HG03432 (cell line): Measurements from ENCODE around the gene COMT.

Source experiments
- ATAC-seq: cut with Tn5 transposase; IDR thresholded peaks from one replicate; pipeline ENCODE4 v1.9.1; 2021; ENCODE audit warnings: mild to moderate bottlenecking, moderate library complexity; ENCODE audit not compliant: unreplicated experiment

COMT gene

DNA sequence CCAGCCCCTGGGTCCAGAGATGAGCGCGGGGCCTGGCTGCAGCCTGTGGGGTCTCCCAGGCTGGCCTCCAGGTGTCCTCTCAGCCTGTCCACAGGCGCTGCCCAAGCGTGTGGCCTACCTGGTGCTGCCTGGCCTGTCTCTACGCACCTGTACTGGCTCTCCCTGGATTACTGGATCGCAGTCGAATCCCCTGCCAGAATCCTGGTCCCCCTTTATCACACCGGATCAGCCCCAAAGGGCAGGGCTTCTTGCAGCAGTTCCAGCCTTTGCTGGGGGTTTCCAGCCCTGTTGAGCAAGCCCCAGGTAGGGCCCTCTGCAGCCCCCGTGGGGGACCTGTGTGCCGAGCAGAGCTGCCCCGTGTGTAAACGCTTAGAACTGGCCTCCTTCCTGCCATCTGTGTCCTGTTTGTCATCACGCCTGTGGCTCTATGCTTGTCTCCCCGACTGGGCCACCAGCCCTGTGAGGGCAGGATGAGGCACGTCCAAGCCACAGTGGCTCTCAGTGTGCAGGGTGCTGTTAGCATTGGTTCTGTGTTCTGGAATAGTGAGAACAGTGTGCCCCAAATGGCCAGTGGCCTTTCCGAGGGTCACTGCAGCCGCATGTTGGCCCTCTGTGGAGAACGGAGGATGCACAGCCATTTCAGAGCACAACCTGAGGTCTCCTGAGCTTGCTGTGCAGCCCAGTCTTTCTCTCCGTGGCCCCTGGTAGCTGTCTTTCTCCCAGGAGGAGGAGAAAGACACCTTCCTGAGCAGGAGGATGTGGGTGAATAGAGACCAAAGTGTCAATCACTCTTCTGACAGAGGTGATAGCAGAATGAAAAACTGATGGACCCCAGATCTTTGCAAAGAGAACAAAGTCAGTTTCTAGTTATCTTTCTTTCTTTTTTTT lies 13.9 kb downstream of the COMT start:
- ATAC-seq, result no peak

DNA sequence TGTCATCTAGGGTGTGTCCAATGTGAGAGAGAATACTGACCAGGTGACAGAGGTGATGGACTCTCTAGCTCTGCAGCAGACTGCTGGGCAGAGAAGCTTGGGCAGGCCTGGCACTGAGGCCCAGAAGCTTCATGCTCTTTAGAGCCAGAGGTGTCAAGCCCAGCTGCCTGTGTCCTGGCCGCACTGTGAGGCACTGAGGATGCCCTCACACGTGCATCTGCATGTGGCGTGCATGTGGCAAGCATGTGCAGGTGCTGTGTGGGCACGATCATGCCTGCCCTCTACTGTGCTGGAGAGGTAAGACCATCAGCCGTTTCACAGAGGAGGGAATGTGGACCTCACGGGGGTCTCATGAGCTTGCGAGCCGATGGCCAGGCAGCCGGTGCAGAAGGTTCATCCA lies 15.9 kb downstream of the COMT start:
- no peak for ATAC-seq

DNA sequence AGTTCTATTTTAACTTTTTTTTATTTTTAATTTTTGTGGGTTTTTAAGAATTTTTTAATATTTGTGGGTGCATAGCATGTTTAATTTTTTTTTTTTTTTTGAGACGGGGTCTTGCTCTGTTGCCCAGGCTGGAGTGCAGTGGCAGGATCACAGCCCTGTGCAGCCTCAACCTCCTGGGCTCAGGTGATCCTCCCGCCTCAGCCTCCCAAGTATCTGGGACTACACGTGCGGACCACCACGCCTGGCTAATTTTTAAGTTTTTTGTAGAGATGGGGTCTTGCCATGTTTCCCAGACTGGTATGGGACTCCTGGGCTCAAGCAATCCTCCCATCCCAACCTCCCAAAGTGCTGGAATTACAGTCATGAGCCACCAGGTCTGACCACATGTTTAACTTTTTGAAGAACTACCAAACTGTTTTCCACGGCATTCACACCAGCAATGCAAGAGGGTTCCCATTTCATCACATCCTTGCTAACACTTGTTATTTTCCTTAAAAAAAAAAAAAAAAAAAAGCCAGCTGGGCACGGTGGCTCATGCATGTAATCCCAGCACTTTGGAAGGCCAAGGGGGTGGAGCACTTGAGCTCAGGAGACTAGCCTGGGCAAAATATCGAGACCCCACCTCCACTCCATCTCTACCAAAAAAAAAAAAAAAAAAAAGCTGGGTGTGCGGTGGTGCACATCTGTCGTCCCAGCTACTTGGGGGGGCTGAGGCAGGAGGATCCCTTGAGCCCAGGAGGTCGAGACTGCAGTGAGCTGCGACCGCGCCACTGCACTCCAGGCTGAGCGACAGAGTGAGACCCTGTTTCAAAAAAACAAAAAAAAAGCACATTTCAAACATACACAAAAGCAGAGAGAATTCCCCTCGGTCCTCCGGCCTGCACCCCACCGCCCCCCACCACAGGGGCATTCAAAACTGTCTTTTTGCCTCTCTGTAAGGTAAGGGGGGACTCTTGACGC lies 16.8 kb downstream of the COMT start:
- ATAC-seq, result no peak

DNA sequence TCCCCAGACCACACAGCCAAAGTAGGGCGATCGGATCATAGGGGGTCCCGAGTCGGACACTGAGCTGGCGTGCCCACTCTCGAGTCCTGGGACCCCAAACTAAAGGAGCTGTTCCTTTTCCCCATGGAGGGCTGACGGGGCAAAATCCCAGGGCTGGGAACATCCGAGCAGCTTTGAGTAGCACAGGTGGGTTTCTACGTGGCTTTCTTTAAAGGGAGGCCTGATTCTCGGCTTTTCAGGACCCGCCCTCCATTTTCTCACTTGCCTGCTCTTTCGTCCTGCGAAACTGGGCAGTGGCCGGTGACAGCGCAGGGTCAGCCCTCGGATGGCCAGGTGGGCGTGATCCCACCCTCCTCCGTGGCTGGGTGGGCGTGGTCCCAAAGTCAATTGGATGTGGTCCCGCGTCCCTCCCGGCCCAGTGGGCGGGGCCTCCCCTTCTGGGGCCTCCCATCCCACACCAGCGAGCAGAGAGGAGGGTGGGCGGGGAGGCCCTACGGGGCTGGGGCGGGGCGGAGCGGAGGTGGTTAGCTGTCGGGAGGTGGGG lies 17.5 kb downstream of the COMT start:
- ATAC-seq, result no peak

DNA sequence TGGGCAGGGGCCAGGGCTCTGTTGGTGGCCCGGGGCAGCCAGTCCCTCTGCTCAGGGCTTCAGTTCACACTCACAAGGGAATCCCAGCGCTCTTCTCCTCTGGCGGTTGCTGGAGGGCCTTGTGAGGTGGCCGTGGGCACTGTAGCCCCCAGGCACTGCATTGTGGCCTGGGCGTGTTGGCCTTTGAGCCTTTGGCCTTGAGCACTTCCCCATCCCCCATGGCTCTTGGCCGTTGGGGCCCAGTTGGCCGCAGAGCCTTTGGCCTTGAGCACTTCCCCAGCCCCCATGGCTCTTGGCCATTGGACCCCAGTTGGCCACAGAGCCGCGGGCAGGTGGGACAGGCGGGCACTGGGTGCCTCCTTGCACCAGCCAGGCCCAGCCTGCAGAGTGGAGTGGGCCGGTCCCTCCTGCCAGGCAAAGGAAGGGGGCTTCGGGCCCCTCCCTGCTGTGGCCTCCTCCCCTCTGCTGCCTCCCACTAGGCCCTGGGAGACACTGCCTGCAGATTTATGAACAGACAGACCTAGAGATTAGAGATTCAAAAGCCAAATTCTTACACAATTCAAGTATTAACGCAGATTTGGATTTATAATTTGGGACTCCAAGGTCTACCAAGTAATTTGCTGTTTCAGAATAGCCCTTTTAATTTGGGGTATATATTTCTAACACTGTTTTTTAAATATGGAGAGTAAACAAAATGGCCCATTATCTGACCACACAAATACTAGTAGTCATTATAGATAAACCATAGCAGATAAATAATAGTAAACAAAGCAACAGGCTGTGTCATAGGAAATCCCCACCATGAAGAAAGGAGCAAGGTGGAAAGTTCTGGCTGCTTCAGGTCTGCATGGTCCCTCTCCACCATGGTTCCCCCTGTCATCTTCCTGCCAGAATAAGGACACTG lies 18.3 kb downstream of the COMT start:
- no peak for ATAC-seq

DNA sequence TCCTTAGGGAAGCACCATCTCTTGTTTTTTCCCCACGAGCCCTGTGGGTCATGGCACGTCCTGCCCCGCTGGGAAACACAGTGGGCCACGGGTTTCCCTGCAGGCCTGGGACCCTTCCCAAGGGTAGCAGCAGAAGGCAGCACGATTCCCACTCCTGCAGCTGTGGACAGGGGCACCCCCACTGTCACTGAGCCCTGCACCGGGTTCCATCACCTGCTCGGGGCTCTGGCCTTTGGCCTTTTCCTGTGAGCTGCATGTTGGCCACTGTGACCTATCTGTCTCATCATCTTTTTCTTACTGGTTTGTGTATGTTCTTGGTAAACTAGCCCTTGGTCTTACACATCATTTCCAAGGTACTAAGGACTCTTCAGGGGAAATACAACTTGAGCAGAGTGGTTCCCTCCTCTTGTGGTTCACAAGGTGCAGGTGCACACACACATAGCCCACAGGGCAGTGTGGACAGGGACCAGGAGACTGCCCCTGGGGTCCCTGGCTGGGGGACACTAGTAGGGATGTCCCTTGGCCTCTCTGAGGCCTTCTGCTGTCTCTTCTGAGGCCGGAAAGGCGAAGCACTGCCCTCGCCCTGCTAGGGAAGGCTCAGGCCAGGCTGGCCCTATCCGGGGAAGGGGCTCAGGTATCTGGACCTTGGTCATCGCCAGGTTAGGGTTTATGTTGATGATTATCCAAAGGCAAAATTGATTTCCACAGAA lies 19.1 kb downstream of the COMT start:
- ATAC-seq, result no peak

DNA sequence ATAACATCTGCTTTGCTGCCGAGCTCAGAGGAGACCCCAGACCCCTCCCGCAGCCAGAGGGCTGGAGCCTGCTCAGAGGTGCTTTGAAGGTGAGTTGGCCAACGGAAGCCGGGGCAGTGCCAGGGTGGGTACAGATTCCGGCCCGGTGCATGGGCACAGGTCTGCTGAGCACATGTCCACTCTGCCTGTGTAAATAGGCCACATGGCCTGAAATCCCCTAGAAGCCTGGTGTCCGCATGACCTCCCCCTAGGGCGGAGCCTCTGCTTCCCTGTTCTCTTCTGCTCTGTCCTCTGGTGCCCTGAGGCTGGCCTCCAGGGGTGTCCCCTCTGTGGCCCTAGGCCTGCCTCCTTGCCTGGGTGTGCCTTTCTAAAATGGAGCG lies 19.6 kb downstream of the COMT start:
- ATAC-seq, result no peak

DNA sequence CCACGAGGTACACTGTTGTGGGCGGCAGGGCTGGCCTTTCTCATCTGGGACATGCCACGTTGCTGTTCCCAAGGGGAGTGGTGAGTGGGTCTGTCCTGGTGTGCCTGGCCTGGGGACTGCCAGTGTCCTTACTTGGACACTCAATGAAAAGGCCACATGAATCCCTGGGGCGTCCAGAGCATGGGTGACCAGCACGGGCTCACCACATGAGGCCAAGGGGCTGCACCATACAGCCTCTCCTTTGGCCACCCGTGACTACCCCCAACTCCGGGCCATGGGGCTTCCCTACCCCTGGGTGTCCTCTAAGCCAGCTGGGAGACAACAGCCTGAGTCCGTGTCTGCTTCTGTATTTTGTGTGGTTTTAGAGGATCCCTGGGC lies 20.3 kb downstream of the COMT start:
- ATAC-seq, result no peak

DNA sequence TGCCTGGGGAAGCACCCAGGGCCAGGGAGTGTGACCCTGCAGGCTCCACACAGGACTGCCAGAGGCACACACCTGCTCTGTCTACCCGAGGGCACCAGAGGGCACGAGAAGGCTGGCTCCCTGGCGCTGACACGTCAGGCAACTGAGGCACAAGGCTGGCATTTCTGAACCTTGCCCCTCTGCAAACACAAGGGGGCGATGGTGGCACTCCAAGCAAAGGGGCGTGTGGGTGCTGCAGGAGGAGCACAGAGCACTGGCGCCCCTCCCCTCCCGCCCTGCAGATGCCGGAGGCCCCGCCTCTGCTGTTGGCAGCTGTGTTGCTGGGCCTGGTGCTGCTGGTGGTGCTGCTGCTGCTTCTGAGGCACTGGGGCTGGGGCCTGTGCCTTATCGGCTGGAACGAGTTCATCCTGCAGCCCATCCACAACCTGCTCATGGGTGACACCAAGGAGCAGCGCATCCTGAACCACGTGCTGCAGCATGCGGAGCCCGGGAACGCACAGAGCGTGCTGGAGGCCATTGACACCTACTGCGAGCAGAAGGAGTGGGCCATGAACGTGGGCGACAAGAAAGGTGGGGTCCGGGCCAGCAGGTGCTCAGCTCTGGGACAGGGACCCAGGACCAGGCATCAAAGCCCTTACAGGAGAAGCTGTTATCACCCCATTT lies 20.8 kb downstream of the COMT start:
- ATAC-seq, result no peak

DNA sequence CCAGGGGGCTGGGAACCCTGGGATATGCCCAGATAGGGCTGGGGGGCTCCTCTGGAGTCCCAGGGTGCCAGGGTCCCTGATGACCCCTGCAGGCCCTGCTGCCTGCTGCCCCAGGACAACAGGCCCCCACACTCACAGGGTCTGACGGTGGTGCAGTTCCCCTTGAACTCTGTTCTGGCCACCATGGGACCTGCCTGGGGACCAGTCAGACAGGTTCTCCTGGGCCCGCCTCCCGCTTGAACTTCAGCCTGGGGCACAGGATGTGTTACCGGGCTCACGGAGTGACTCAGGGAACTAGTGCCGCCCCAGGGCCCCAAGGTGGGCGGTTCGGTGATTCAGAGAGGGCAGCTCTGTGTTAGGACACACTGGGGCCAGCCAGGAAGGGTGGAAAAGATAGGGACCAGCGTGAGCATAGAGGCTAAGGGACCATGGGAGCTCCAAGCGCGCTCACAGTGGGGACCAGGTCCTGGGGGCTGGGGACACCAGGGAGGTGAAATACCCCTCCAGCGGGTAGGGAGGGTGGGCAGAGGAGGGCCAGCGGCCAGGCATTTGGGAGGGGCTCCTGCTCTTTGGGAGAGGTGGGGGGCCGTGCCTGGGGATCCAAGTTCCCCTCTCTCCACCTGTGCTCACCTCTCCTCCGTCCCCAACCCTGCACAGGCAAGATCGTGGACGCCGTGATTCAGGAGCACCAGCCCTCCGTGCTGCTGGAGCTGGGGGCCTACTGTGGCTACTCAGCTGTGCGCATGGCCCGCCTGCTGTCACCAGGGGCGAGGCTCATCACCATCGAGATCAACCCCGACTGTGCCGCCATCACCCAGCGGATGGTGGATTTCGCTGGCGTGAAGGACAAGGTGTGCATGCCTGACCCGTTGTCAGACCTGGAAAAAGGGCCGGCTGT lies 21.6 kb downstream of the COMT start:
- ATAC-seq, result no peak

DNA sequence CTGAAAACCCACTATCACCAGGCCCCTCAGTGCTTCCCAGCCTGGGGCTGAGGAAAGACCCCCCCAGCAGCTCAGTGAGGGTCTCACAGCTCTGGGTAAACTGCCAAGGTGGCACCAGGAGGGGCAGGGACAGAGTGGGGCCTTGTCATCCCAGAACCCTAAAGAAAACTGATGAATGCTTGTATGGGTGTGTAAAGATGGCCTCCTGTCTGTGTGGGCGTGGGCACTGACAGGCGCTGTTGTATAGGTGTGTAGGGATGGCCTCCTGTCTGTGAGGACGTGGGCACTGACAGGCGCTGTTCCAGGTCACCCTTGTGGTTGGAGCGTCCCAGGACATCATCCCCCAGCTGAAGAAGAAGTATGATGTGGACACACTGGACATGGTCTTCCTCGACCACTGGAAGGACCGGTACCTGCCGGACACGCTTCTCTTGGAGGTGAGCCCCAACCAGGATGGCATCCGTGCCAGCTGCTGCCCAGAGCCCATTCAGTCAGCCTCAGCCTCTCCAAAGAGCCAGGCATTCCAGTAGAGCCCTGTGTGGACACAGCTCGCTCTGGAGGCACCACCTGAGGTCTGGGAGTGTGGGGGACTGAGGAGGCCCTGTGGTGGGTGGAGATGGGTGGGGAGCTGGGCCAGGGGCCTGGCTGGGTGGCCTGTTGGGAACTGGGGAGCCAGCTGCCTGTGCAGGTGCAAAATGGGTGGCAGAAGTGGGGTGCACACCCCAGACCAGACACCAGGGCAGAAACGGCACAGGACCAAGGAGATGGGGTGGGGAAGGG lies 22.5 kb downstream of the COMT start:
- ATAC-seq, result no peak

DNA sequence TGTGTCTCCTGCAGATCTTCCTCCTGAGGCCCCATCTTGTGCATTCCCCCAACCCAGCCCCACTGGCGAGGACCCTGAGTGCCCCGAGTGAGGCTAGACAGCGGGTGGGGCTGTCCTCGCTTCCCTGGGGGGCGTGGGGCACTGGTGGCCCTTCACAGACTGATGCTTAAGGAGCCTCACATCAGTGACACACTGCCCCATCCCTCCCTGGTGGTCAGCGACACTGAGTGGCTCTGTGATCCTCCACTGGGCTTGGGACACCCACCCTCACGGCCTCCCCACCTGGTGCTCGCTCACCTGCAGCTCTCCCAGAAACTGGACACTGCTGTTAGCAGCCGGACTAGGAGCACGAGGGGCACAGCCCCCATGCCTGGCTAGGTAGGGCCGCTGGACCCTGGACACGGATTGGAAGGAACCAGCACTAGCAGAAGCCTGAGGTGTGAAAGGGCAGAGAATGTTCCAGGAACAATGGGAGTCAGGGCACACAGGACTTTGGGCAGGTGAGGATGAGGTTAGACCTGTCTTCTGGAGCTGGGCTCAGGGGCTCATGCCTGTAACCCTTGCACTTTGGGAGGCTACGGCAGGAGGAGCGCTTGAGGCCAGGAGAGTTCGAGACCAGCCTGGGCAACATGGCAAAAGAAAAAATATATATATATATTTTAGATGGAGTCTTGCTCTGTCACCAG lies 23.3 kb downstream of the COMT start:
- no peak for ATAC-seq

DNA sequence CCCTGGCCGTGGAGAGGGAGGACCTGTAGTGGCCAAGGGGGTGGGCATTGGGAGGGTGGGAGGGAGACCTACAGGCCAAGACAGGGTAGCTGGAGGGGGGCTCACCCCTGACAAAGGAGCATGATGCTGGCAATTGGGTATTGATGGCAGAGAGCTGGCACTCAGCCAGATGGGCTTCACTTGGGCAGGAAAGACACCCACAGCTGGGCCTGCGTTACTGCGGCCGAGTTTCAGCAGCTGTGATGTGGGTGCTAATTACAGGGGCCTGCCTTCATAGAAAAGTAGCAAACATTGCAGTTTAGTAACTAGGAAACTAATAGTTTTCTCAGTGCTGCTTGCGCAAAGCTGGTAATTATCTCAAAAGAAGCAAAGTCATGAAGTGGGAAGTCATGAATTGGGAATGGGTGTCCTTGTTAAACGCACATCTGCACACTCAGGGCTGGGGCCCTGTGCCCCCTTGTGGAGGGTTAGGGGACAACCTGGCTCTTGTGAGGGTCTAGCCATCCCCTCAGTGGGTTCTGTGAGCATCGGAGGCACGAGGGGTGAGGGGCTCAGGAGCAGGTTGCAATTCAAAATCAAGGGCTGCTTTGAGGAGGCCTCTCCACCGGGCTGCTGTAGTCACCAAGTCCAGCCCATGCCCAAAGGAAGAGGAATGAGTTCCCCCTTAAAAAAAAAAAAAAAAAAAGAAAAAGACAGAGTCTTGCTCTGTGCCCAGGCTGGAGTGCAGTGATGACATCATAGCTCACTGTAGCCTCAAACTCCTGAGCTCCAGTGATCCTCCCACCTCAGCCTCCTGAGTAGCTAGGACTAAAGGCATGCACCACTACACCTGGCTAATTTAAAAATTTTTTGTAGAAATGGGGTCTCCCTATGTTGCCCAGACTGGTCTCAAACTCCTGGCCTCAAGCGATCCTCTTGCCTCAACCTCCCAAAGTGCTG lies 24.5 kb downstream of the COMT start:
- no peak for ATAC-seq

DNA sequence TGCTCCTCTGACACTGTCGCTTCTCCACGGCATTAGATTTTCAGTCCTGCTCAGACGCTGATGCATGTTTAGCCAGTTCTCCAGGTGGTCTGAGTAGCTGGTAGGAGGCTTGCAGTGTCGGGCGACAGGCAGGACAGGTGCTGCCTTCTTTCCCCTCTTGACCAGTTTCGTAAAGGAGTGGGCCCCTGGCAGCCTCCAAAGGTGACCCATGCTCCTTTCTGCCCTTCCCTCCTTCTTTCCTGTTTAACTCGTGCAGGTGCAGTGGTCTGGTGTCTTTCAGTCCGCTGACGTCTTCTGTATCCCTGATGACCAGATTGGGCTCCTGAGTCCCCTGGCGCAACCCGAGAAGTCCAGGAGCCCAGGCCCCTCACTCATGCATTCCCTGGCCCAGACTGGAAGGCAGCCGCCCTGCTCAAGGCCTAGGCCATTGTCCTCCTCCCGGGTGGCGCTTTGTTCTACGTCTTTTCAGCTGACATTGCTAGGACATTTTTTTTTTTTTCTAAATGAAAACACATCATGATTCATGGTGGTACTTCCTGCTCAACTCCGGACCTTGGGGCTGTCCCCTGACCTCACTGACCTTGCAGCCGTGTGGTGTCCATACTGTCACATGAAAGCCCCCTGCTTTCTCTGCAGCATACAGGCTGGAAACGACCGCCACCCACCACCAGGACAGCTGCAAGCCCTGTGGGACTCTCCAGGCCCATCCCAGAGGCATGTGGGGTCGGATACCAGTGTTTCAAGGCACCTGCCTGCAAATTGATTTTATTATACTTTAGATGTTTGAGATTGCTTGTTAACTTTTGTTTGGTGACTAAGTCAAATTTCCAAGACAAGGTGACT lies 25.6 kb downstream of the COMT start:
- ATAC-seq, result no peak

DNA sequence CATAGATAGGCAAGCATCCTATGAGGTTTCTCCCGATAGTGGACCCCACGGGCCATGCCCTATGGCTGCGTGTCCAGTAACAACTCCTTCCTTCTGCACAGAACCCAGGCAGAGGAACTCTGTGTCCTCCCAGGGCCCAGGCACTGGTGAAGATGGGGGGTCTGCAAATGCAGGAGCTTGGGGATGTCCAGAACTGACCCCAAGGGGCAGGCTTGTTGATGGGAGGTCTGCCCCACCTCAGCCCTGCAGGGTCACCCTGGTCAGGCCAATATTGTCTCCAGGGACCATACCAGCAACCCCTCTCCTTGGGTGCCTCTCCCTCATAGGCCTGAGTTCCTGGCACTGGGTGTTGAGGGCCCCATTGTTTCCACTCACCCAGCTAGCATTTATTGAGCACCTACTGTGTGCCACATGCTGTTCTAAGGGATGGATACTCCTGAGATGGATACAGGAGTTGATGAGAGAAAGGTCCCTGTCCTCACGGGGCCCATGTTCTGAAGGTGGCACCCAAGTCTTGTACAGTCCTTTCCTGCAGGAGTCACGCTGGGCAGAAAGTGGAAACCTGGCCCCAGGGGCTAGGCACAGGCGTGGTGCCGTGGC lies 26.4 kb downstream of the COMT start:
- ATAC-seq, result no peak
